ENCODE measurements around the gene DLD.

Gene DLD

DNA sequence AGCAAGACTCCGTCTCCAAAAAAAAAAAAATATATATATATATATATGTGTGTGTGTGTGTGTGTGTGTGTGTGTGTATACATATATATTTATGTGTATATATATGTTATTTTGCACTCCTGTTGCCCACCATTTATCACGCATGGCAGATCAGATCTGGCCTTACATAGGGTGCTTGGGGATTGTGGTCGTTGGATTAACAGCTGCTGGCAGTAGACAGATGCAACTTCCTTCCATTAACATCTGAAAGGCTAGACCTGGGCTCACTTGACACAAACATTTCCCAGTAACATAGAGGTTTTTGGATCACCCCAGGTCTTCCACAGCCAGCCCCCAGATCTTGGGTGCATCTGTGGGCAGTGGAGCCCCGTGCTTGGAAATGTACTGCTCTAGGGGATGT is 40.8 kb upstream of the DLD start:
- no peak for DNase-seq (ENCODE audit: low read depth, low spot score)
- TF ChIP-seq CTCF (IDR thresholded peaks at IDR 0.05; ENCODE audit: low read depth, low read length) = no peak
- in situ Hi-C loops (cut with HindIII; ENCODE audit: low sequenced_read_pairs) = no loop called here
- H3K4me3 ChIP-seq (ENCODE audit: low read depth, low read length) = no peak overlapping the region

DNA sequence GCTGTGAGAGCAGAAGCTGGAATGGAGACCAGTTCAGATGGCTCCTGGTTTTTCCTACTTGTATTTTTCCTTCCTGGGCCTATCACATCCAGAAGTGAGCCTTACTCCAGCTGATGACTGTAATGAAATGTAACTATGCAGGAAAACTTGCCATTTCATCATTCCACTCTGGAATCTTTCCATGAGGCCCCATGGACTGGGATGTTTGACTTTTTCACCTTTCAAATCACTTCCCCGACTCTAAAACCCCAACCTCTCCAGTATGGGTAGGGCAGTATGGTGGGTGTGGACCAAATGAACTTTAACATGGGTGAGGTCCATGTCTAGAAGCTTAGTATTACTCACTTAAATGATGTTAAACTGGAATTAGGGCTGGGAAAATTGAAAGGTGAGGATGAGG is 40.3 kb upstream of the DLD start:
- no peak for DNase-seq (ENCODE audit: low read depth, low spot score)
- in situ Hi-C loops (cut with HindIII; ENCODE audit: low sequenced_read_pairs) = no loop called here
- TF ChIP-seq CTCF (IDR thresholded peaks at IDR 0.05; ENCODE audit: low read depth, low read length) = no peak
- H3K4me3 ChIP-seq (ENCODE audit: low read depth, low read length) = no peak overlapping the region

- no peak overlapping the region for H3K4me3 ChIP-seq (ENCODE audit: low read depth, low read length)
- in situ Hi-C loops (cut with HindIII; ENCODE audit: low sequenced_read_pairs) = no loop called here
- no peak for DNase-seq (ENCODE audit: low read depth, low spot score)
- TF ChIP-seq CTCF (IDR thresholded peaks at IDR 0.05; ENCODE audit: low read depth, low read length) = no peak
Measured at GRCh38 chr7:107854454-107854853, 36.5 kb upstream of the DLD start.

DNA sequence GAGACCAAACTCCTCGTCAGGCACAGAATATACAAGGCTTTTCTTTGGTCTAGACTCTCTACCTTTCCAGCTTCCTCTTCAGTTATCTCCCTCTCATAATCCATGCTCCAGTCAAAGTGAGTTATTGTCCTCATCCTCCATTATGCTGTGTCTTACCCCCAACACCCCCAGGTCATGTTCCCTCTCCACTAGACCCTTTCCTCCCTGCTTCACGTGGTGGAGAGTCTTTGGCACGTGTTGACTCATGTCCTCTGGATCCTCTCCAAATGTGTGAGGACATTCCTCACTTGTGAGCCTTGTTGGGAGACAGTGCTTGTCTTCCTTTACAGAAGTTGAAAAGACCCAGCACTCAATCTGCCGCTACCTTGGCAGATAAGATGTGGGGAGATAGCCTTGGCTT is 36.0 kb upstream of the DLD start:
- no peak overlapping the region for H3K4me3 ChIP-seq (ENCODE audit: low read depth, low read length)
- DNase-seq (ENCODE audit: low read depth, low spot score) = no peak
- no peak for TF ChIP-seq CTCF (IDR thresholded peaks at IDR 0.05; ENCODE audit: low read depth, low read length)
- in situ Hi-C loops (cut with HindIII; ENCODE audit: low sequenced_read_pairs) = no loop called here

GRCh38 chr7:107856806-107857540 is 34.0 kb upstream of the DLD start:
- in situ Hi-C loops (cut with HindIII; ENCODE audit: low sequenced_read_pairs) = no loop called here
- DNase-seq (ENCODE audit: low read depth, low spot score) = no peak
- H3K4me3 ChIP-seq (ENCODE audit: low read depth, low read length) = no peak overlapping the region
- no peak for TF ChIP-seq CTCF (IDR thresholded peaks at IDR 0.05; ENCODE audit: low read depth, low read length)

DNA sequence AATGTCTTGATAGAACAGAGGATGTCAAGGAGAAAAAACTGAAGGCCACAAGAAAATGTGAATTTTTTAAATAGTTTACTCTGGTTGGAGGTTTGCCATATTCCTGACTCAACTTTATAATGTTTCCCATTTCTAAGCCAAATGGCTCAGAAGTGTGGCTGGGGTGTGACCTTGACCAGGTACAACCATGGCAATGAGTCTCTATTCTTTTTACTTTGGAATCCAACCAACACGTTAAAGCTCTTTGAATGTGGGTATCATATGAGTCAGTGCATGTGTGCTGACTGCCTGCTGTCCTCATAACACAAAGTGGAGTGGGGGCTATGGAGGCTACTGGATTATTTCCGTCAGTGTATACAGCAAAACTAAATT is 33.5 kb upstream of the DLD start:
- no peak for TF ChIP-seq CTCF (IDR thresholded peaks at IDR 0.05; ENCODE audit: low read depth, low read length)
- peak; percentile 78 for DNase-seq (ENCODE audit: low read depth, low spot score)
- in situ Hi-C loops (cut with HindIII; ENCODE audit: low sequenced_read_pairs) = no loop called here
- H3K4me3 ChIP-seq (ENCODE audit: low read depth, low read length) = no peak overlapping the region

Data from astrocyte of the spinal cord (primary cell).